Upper lobe of right lung (tissue), 1 donor: ENCODE results near the gene PCSK5. TPM values are rescaled to one million over a fixed set of nuclear protein-coding genes. Genes with fewer than 3 reads are reported as not detected.

Experiments used
- ATAC-seq: fragments of 200-7000 bp; cut with Tn5 transposase; one replicate; pipeline ENCODE4 v1.9.1; 2020; ENCODE audit warnings: mild to moderate bottlenecking, moderate library complexity
- DNase-seq: peaks from one replicate; pipeline ENCODE4 v3.0.0-alpha.2; 2020
- H3K27ac ChIP-seq: fragments of 200-600 bp; one replicate; pipeline ENCODE4 v1.8.0; 2022
- H3K27me3 ChIP-seq: fragments of 200-600 bp; one replicate; pipeline ENCODE4 v1.8.0; 2022; ENCODE audit warnings: mild to moderate bottlenecking
- H3K36me3 ChIP-seq: fragments of 200-600 bp; one replicate; pipeline ENCODE4 v1.8.0; 2022
- H3K4me1 ChIP-seq: fragments of 200-600 bp; one replicate; pipeline ENCODE4 v1.8.0; 2022
- H3K4me3 ChIP-seq: fragments of 200-600 bp; one replicate; pipeline ENCODE4 v1.8.0; 2022; ENCODE audit warnings: mild to moderate bottlenecking
- H3K9me3 ChIP-seq: fragments of 200-600 bp; one replicate; pipeline ENCODE4 v1.8.0; 2022
- intact Hi-C: fragments of 100-400 bp; cut with DNase I; formaldehyde crosslinking; loops from one replicate; pipeline ENCODE4 v1.11.0; 2022
- total RNA-seq: library from RNA; stranded (reverse); fragmentation: NEBNext Ultra II Directional; extraction: Animal tissue kit (Norgen Biotek cat#: 25700); gene quantifications from one replicate; pipeline ENCODE4 v1.2.1, GENCODE V29; 2021
- TF ChIP-seq, protein P1 (sequence below): fragments of 200-600 bp; IDR thresholded peaks from one replicate; pipeline ENCODE4 v1.8.0; 2022; ENCODE audit warnings: antibody characterized with exemption
- donor health status: DM: no; HTN: yes; CAD: no; lungs with severe emphysema.

Gene PCSK5
- total RNA-seq, 1 donor from 2014 or later: 18.1 TPM

DNA sequence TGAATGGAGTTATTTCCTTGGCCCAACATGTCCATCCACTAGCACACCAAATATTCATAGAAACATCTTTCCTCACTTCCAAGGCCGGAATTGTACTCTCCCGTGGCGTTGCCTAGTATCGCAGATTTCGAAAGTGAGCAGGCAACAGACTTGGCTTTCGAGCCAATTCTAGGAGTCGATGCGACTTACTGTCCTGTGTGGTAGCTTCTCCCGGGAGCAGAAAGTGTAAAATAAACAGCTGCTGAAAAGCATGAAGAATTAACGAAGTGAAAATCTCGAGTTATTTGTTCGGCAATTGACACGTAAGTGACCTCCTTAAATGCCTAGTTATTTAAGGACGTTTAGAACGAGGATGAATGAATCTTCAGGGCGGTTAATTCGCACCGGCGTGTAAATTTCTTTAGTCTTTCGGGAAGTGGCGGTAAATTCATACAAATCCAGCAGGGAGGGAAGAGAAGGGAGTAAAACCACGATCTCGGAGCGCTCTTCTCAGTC lies 449 bp upstream of the PCSK5 start:
- ATAC-seq (peak; percentile 5), DNase-seq (no peak)
- H3K9me3 ChIP-seq: no peaks in the 10 kb centered on the region
- H3K36me3 ChIP-seq: no peaks in the 10 kb centered on the region
- TF ChIP-seq, protein P1, sequence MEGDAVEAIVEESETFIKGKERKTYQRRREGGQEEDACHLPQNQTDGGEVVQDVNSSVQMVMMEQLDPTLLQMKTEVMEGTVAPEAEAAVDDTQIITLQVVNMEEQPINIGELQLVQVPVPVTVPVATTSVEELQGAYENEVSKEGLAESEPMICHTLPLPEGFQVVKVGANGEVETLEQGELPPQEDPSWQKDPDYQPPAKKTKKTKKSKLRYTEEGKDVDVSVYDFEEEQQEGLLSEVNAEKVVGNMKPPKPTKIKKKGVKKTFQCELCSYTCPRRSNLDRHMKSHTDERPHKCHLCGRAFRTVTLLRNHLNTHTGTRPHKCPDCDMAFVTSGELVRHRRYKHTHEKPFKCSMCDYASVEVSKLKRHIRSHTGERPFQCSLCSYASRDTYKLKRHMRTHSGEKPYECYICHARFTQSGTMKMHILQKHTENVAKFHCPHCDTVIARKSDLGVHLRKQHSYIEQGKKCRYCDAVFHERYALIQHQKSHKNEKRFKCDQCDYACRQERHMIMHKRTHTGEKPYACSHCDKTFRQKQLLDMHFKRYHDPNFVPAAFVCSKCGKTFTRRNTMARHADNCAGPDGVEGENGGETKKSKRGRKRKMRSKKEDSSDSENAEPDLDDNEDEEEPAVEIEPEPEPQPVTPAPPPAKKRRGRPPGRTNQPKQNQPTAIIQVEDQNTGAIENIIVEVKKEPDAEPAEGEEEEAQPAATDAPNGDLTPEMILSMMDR: no peak
- peaks cover 20% of the 10 kb centered on the region for H3K4me1 ChIP-seq
- no peaks in the 10 kb centered on the region for H3K27me3 ChIP-seq
- H3K27ac ChIP-seq: peak overlapping the region; percentile 85
- H3K4me3 ChIP-seq: peak overlapping the region; percentile 79
- intact Hi-C loops: no loop called here

DNA sequence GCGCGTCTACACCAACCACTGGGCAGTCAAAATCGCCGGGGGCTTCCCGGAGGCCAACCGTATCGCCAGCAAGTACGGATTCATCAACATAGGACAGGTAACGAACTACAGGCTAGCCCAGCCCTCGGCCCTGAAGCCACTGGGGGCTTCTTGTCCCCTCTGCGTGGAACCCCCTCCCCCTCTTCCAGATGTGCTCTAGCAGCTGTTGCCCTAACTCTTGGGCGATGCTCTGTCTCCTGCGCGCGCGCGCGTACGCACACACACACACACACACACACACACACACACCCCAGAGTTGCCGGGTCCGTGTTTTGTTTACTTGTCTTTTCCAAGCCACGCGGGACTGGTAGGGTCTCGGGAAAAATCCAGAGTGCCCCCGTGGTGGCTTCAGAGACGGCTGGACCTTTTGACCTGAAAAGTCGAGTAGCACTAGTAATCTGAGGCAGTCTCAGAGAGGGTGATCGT lies 836 bp downstream of the PCSK5 start:
- H3K27ac ChIP-seq: peak overlapping the region; percentile 85
- peak overlapping the region; percentile 79 for H3K4me3 ChIP-seq
- peaks cover 20% of the 10 kb centered on the region for H3K4me1 ChIP-seq
- H3K36me3 ChIP-seq: no peaks in the 10 kb centered on the region
- TF ChIP-seq, protein P1: no peak
- peak; percentile 67 for DNase-seq
- ATAC-seq: peak; percentile 12
- intact Hi-C loops: no loop called here
- no peaks in the 10 kb centered on the region for H3K27me3 ChIP-seq
- no peaks in the 10 kb centered on the region for H3K9me3 ChIP-seq

DNA sequence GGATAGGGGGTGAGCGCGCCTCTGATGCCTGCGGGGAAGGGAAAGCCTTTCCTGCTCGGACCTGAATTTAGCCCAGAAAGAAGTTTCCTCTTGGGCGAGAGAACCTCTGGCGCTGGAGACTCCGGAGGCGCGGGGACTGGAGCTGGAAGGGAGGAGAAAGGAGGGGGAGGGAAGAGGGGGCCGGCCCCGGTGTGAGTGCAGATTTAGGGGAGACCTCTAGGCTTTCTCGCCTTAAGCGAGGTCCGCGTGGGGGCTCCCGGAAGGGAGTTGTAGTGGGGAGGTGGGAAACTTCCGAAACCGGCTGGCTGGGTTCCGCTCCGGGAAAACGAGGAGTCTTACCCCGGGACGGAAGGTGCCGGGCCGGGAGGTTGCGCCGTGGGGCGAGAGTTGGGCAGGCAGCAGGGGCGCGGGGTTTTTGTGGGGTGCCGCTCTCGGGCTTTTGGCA lies 1.3 kb downstream of the PCSK5 start:
- H3K36me3 ChIP-seq: no peaks in the 10 kb centered on the region
- intact Hi-C loops: no loop called here
- no peaks in the 10 kb centered on the region for H3K9me3 ChIP-seq
- no peaks in the 10 kb centered on the region for H3K27me3 ChIP-seq
- H3K4me1 ChIP-seq: peaks cover 20% of the 10 kb centered on the region
- TF ChIP-seq, protein P1: no peak
- DNase-seq: peak; percentile 67
- peak overlapping the region; percentile 79 for H3K4me3 ChIP-seq
- ATAC-seq: no peak
- H3K27ac ChIP-seq: peak overlapping the region; percentile 52

DNA sequence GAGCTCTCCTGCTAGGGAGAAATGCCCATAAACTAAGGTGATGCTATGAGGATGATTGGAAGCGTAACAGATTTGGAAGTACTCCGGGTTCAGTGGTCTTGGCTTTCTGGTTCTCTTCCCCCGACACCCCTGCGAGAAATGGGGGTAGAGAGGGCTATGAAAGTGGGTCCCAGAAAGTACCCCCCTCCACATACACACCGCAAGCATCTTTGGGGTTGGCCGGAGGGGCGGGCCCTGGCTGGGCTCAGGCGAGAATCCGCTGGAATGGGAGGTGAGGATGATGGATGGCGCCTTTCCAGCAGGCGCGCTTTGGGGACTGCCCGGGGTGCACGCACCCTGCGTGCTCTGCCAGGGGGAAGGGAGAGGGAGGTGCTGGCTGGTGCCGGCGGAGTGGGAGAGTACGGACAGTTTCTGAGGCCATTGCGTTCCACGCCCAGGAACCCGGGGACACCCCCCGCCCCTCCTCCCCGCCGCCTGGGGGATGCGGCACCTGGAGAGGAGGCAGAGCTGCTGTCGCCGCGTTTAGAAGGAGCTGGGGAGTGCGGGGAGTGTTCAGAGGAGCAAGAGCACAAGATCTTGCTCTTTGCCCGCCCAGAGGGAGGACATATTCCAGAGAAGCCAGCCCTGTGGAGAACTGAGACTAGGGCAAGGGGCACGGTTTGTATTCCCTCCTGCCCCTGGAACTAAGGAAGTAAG lies 1.9 kb downstream of the PCSK5 start:
- no peaks in the 10 kb centered on the region for H3K27me3 ChIP-seq
- DNase-seq (peak; percentile 74), ATAC-seq (peak; percentile 2)
- no peak overlapping the region for H3K27ac ChIP-seq
- no peaks in the 10 kb centered on the region for H3K36me3 ChIP-seq
- TF ChIP-seq, protein P1: no peak
- peaks cover 20% of the 10 kb centered on the region for H3K4me1 ChIP-seq
- H3K4me3 ChIP-seq: peak overlapping the region; percentile 79
- no peaks in the 10 kb centered on the region for H3K9me3 ChIP-seq
- intact Hi-C loops: no loop called here

DNA sequence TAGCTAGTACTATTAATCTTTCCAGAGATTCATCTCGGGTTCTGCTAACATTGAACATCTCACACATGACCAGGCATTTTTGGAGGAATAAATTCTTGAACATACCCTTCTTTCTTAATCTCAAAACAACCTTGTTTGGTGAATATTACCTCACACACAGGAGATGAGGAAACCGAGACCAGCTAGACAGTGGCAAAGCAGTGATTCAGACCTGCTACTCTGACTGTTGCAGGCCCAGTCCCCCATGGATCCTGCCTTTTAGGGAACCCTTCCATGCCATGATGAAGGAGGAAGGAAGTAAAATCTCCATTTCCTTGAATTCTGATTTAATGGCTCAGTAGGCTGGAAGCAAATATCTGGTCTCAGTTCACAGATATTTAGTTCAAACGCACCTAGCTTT lies 2.6 kb downstream of the PCSK5 start:
- DNase-seq (no peak), ATAC-seq (no peak)
- H3K27me3 ChIP-seq: no peaks in the 10 kb centered on the region
- peak overlapping the region; percentile 79 for H3K4me3 ChIP-seq
- TF ChIP-seq, protein P1: no peak
- no peaks in the 10 kb centered on the region for H3K9me3 ChIP-seq
- no peak overlapping the region for H3K27ac ChIP-seq
- peaks cover 20% of the 10 kb centered on the region for H3K4me1 ChIP-seq
- intact Hi-C loops: no loop called here
- H3K36me3 ChIP-seq: no peaks in the 10 kb centered on the region
